Kidney (tissue), 14 donors: ENCODE data around the gene FRMD4A. TPM values are rescaled to one million over a fixed set of nuclear protein-coding genes. Genes with fewer than 3 reads are reported as not detected.

Experiments
- DNase-seq, 5 donors: peaks; one replicate each; pipeline ENCODE4 v3.0.0-alpha.2; 2013 to 2020
- FAIRE-seq: peaks from 2 replicates; lab custom pipeline; 2012; peaks lifted over from hg19 to GRCh38; lab: Jason Lieb, UNC
- H3K27ac ChIP-seq, 2 donors: one replicate each; pipeline ENCODE4 v1.7.0; 2013; ENCODE audit warnings: low read depth in 2 of 2, low read length in 2 of 2, inconsistent platforms in 1 of 2
- H3K27me3 ChIP-seq: one replicate; pipeline ENCODE4 v1.7.1; 2013; ENCODE audit warnings: low read length, inconsistent platforms; ENCODE audit not compliant: control insufficient read depth, insufficient read depth
- H3K36me3 ChIP-seq, 3 donors: one replicate each; pipeline versions ENCODE4 v1.7.0 to v1.7.1; 2013; ENCODE audit warnings: low read length in 3 of 3, control low read depth in 1 of 3, inconsistent platforms in 1 of 3; ENCODE audit not compliant: insufficient read depth in 3 of 3, control insufficient read depth in 2 of 3
- H3K4me1 ChIP-seq, 3 donors: one replicate each; pipeline versions ENCODE4 v1.7.0 to v1.7.1; 2013; ENCODE audit warnings: low read length in 3 of 3, inconsistent platforms in 1 of 3, low read depth in 1 of 3; ENCODE audit not compliant: control insufficient read depth in 2 of 3, insufficient read depth in 2 of 3
- H3K4me3 ChIP-seq, 3 donors: one replicate each; pipeline versions ENCODE4 v1.7.0 to v1.8.1; 2013; ENCODE audit warnings: low read length in 3 of 3, control low read depth in 1 of 3, inconsistent platforms in 1 of 3
- H3K9ac ChIP-seq, 3 donors: one replicate each; pipeline versions ENCODE4 v1.7.0 to v1.7.1; 2013; ENCODE audit warnings: low read length in 3 of 3, control low read depth in 1 of 3, inconsistent platforms in 1 of 3
- H3K9me3 ChIP-seq, 3 donors: one replicate each; pipeline versions ENCODE4 v1.7.0 to v1.7.1; 2013; ENCODE audit warnings: low read length in 3 of 3, control low read depth in 1 of 3, inconsistent platforms in 1 of 3; ENCODE audit not compliant: control insufficient read depth in 2 of 3, insufficient read depth in 1 of 3
- intact Hi-C: fragments of 100-400 bp; cut with DNase I; formaldehyde crosslinking; loops from one replicate; pipeline ENCODE4 v1.11.1; 2022
- polyA plus RNA-seq: library from polyadenylated mRNA; stranded (reverse); fragments of 350-450 nt; fragmentation: Illumina TruSeq; extraction: RNeasy Lipid Tissue Mini Kit (QIAGEN cat#74804); gene quantifications from one replicate; pipeline ENCODE4 v1.2.3, GENCODE V29; 2014; ENCODE audit warnings: low read depth, low replicate concordance; ENCODE audit not compliant: insufficient read depth
- total RNA-seq: library from RNA; stranded (reverse); fragmentation: NEBNext Ultra II Directional; extraction: Animal tissue kit (Norgen Biotek cat#: 25700); gene quantifications from one replicate; pipeline ENCODE4 v1.2.1, GENCODE V29; 2021
- TF ChIP-seq, protein P1 (sequence below): IDR thresholded peaks from 3 replicates; pipeline ENCODE4 v1.5.1; 2012; ENCODE audit warnings: mild to moderate bottlenecking, moderate library complexity, borderline replicate concordance; ENCODE audit not compliant: insufficient read depth; ENCODE audit errors: extremely low read depth
- donor health status: control.
- donor health status: control.
- donor health status: control.
- donor health status: control.
- donor health status: control.
- donor health status: DM: yes; HTN: yes; CAD: no.
- donor health status: Normal renal cell carcinoma (clear cell type).

Gene FRMD4A
- total and polyA plus RNA-seq, 2 donors from 2014 or later: 16.0 to 68.2 TPM

DNA sequence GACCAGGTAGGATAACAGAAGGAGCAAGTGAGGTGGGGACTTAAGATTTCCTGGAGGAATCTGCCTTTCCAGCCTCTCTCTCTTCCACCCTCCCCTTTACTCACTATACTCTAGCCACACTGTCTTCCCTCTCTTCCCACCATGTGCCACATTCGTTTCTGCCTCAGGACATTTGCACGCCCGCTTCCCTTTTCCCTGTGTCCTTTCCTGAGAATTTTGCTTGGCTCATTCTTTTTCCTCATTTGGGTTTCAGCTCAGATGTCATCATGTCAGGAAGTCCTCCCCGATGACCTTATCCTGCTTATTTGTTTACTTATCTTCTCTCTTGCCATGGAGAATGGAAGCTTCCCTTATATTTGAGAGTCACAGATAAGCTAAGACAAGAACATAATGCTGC is 380.2 kb downstream of the FRMD4A start:
- TF ChIP-seq, protein P1, sequence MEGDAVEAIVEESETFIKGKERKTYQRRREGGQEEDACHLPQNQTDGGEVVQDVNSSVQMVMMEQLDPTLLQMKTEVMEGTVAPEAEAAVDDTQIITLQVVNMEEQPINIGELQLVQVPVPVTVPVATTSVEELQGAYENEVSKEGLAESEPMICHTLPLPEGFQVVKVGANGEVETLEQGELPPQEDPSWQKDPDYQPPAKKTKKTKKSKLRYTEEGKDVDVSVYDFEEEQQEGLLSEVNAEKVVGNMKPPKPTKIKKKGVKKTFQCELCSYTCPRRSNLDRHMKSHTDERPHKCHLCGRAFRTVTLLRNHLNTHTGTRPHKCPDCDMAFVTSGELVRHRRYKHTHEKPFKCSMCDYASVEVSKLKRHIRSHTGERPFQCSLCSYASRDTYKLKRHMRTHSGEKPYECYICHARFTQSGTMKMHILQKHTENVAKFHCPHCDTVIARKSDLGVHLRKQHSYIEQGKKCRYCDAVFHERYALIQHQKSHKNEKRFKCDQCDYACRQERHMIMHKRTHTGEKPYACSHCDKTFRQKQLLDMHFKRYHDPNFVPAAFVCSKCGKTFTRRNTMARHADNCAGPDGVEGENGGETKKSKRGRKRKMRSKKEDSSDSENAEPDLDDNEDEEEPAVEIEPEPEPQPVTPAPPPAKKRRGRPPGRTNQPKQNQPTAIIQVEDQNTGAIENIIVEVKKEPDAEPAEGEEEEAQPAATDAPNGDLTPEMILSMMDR: no peak
- H3K4me1 ChIP-seq: peaks cover 4 to 8% (median 6%) of the 10 kb centered on the region in 3 donors
- no peaks in the 10 kb centered on the region for H3K27me3 ChIP-seq
- no peaks in the 10 kb centered on the region for H3K36me3 ChIP-seq
- H3K4me3 ChIP-seq: no peak overlapping the region
- no peak overlapping the region for H3K9ac ChIP-seq
- no peak overlapping the region for H3K27ac ChIP-seq
- FAIRE-seq (no peak), DNase-seq (no peak)
- H3K9me3 ChIP-seq: no peaks in the 10 kb centered on the region
- intact Hi-C loops: no loop called here

- H3K9me3 ChIP-seq: no peaks in the 10 kb centered on the region
- FAIRE-seq: no peak
- TF ChIP-seq, protein P1: no peak
- H3K9ac ChIP-seq: no peak overlapping the region
- no peak overlapping the region for H3K27ac ChIP-seq
- H3K36me3 ChIP-seq: no peaks in the 10 kb centered on the region
- H3K27me3 ChIP-seq: no peaks in the 10 kb centered on the region
- no peak overlapping the region for H3K4me3 ChIP-seq
- DNase-seq: peak in 2 of 5 donors; percentile 50 to 56
- H3K4me1 ChIP-seq: peaks cover 4 to 8% (median 6%) of the 10 kb centered on the region in 3 donors
- intact Hi-C loops: no loop called here
These were observed 380.7 kb downstream of the FRMD4A start for GRCh38 chr10:13949844-13950542.

- H3K4me1 ChIP-seq: peaks cover 4 to 11% (median 6%) of the 10 kb centered on the region in 3 donors
- DNase-seq: no peak
- H3K9me3 ChIP-seq: no peaks in the 10 kb centered on the region
- no peak for FAIRE-seq
- no peaks in the 10 kb centered on the region for H3K36me3 ChIP-seq
- H3K9ac ChIP-seq: no peak overlapping the region
- no peaks in the 10 kb centered on the region for H3K27me3 ChIP-seq
- H3K4me3 ChIP-seq: no peak overlapping the region
- peak overlapping the region in 1 of 2 donors; percentile 2 for H3K27ac ChIP-seq
- TF ChIP-seq, protein P1: no peak
- intact Hi-C loops: no loop called here
These were observed 384.6 kb downstream of the FRMD4A start for GRCh38 chr10:13946209-13946460.
